ENCODE measurements around the gene TBC1D5. TPM values are rescaled to one million over a fixed set of nuclear protein-coding genes. Genes with fewer than 3 reads are reported as not detected.

The TBC1D5 gene
- total and polyA plus RNA-seq, 2 of the 4 experiments (the other 2 are of a cell fraction), result 16.4 to 57.0 TPM

DNA sequence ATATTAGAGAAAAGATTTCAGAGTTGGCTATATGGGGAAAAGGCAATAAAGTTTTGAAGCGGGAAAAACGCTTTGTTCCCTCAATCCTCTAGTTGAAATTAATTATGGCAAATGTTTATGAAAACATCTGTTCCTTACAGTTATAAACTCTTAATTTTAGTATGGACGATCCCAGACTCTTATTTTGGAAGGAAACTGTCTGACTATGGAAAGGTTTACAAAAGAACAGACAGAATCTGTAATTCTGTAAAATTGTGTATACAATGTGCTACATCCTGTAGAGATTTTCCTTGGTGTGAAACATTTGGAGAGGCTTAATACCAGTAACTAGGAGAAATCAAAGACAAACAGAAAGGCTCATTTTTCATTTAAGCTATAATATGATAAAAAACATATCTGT, 311.8 kb downstream of the TBC1D5 start:
- H4K91ac ChIP-seq (ENCODE audit: insufficient read depth, low read depth, low read length), result no peak overlapping the region
- H3K23ac ChIP-seq (ENCODE audit: low read depth, low read length), result no peak overlapping the region
- in situ Hi-C loops (cut with MboI; ENCODE audit: low sequenced_read_pairs) (loop anchor here (5.0 kb wide), 1 partner anchor 407 kb away; no protein-coding TSS in a partner anchor), intact Hi-C loops (cut with micrococcal nuclease) (loop anchor here (2.0 to 5.0 kb wide), 2 partner anchors 212 to 312 kb away; partner anchors contain the start of gene TBC1D5), dilution Hi-C loops (cut with HindIII; ENCODE audit: low sequenced_read_pairs, unreplicated experiment) (no loop called here)
- no peak overlapping the region for H2BK5ac ChIP-seq (ENCODE audit: low read depth, low read length, poor library complexity, severe bottlenecking)
- H3K4ac ChIP-seq (ENCODE audit: low read depth, low read length), result no peak overlapping the region
- H3K27ac ChIP-seq (ENCODE audit: insufficient read depth, low read length), result no peak overlapping the region
- no peak overlapping the region for H3K18ac ChIP-seq (ENCODE audit: low read depth, low read length)
- H4K20me1 ChIP-seq (ENCODE audit: insufficient read depth, low read length), result no peaks in the 10 kb centered on the region
- no peaks in the 10 kb centered on the region for H3K36me3 ChIP-seq (ENCODE audit: control insufficient read depth, insufficient read depth, low read length)
- H3K9ac ChIP-seq (ENCODE audit: low read depth, low read length), result no peak overlapping the region
- no peak overlapping the region for H3K4me2 ChIP-seq (ENCODE audit: low read depth, low read length)
- no peaks in the 10 kb centered on the region for H3K9me3 ChIP-seq (ENCODE audit: control insufficient read depth, insufficient read depth, low read length)
- no peak overlapping the region for H2BK120ac ChIP-seq (ENCODE audit: low read depth, low read length)
- TF ChIP-seq RCOR1 (IDR thresholded peaks at IDR 0.05; ENCODE audit: insufficient replicate concordance, low read length), result no peak
- no peaks in the 10 kb centered on the region; the same call in 1 of the 2 replicates for H3K4me1 ChIP-seq (ENCODE audit: control insufficient read depth, insufficient read depth, low read length)
- H3K14ac ChIP-seq (replicated peaks; ENCODE audit: low read depth, low read length), result no peak overlapping the region
- H2AK5ac ChIP-seq (ENCODE audit: low read depth, low read length), result no peak overlapping the region
- no peak overlapping the region for H3K4me3 ChIP-seq (ENCODE audit: insufficient read depth, low read depth, low read length)
- no peaks in the 10 kb centered on the region for H3K27me3 ChIP-seq (ENCODE audit: control insufficient read depth, insufficient read depth, low read length)
- no peak overlapping the region for H2AFZ ChIP-seq (replicated peaks; ENCODE audit: low read length, poor library complexity)
- H3K9me1 ChIP-seq (ENCODE audit: insufficient read depth, low read length), result no peaks in the 10 kb centered on the region
- H2AK9ac ChIP-seq (replicated peaks; ENCODE audit: low read depth, low read length, poor library complexity), result no peak overlapping the region
- H2BK20ac ChIP-seq (ENCODE audit: low read depth, low read length), result no peak overlapping the region
- DNase-seq (no peak), ATAC-seq (ENCODE audit: low read depth) (no peak)
- no peak overlapping the region for H4K5ac ChIP-seq (ENCODE audit: low read depth, low read length)
- H3K56ac ChIP-seq (ENCODE audit: extremely low read depth, insufficient read depth, low read length), result no peak overlapping the region
- H3K79me1 ChIP-seq (ENCODE audit: low read depth in 1 of 2, low read length in 2 of 2), result no peaks in the 10 kb centered on the region; a peak in 1 of 4 replicates
- ChIA-PET POLR2A (ENCODE audit: unreplicated experiment) (interaction anchor here (0.6 kb wide), 1 partner anchor 962 kb away, joined by 8 read pairs; no protein-coding TSS in a partner anchor), CTCF (interaction anchor here (1.7 to 5.6 kb wide), 2 partner anchors 411 to 414 kb away, joined by 3 to 43 read pairs; no protein-coding TSS in a partner anchor)
- no peak overlapping the region for H2BK15ac ChIP-seq (ENCODE audit: low read depth, low read length)
- BruUV-seq (replicated peaks), result no TSS peak
- no peak overlapping the region for H4K8ac ChIP-seq (ENCODE audit: low read depth in 2 of 2, low read length in 2 of 2)
- no CpG with 5 or more reads among the region's 3 CpGs for WGBS, 2 experiments (ENCODE audit: extremely low coverage in 2 of 2, insufficient read length in 1 of 2)

All from IMR-90 (cell line).